ENCODE measurements around the gene TM7SF3.

- TF ChIP-seq CTCF (conservative IDR thresholded peaks at IDR 0.05 in 1 of 2, IDR thresholded peaks at IDR 0.05 in 1 of 2; ENCODE audit: extremely low read depth in 1 of 2, insufficient read depth in 1 of 2, low read depth in 1 of 2, low read length in 2 of 2) (no peak), EZH2 (IDR thresholded peaks at IDR 0.05; ENCODE audit: borderline replicate concordance, low read length) (no peak)
These were observed 7.3 kb downstream of the TM7SF3 start for GRCh38 chr12:27006797-27007467.
